ENCODE data around the gene HMOX1.
A peak's percentile ranks its signal among the peaks of the same experiment; 100 is the strongest.

Gene HMOX1

GRCh38 chr22:35380537-35381423 is at the start of gene HMOX1:
TSS of gene HMOX1 (plus strand) at chr22:35381096. CDS start at chr22:35381174, 78 bp downstream.
- peak; percentile 88 for DNase-seq (ENCODE audit: low spot score)

- no peak for DNase-seq (ENCODE audit: low spot score)
Measured at GRCh38 chr22:35332278-35332677, 48.6 kb upstream of the HMOX1 start.

GRCh38 chr22:35333220-35333619 is 47.7 kb upstream of the HMOX1 start:
- DNase-seq (ENCODE audit: low spot score), result no peak

GRCh38 chr22:35334004-35334403 is 46.9 kb upstream of the HMOX1 start:
- DNase-seq (ENCODE audit: low spot score), result no peak

- no peak for DNase-seq (ENCODE audit: low spot score)
Measured at GRCh38 chr22:35335468-35335867, 45.4 kb upstream of the HMOX1 start.

- no peak for DNase-seq (ENCODE audit: low spot score)
Measured at GRCh38 chr22:35335936-35336781, 44.7 kb upstream of the HMOX1 start.

GRCh38 chr22:35337932-35338331 is 43.0 kb upstream of the HMOX1 start:
- peak; percentile 50 for DNase-seq (ENCODE audit: low spot score)

- no peak for DNase-seq (ENCODE audit: low spot score)
Measured at GRCh38 chr22:35341090-35341874, 39.6 kb upstream of the HMOX1 start.

- no peak for DNase-seq (ENCODE audit: low spot score)
Measured at GRCh38 chr22:35342390-35342789, 38.5 kb upstream of the HMOX1 start.

- no peak for DNase-seq (ENCODE audit: low spot score)
Measured at GRCh38 chr22:35343664-35344550, 37.0 kb upstream of the HMOX1 start.

GRCh38 chr22:35344956-35345690 is 35.8 kb upstream of the HMOX1 start:
- DNase-seq (ENCODE audit: low spot score), result no peak

GRCh38 chr22:35345808-35346505 is 34.9 kb upstream of the HMOX1 start:
- no peak for DNase-seq (ENCODE audit: low spot score)

- no peak for DNase-seq (ENCODE audit: low spot score)
Measured at GRCh38 chr22:35346596-35347220, 34.2 kb upstream of the HMOX1 start.

GRCh38 chr22:35347462-35347861 is 33.4 kb upstream of the HMOX1 start:
- no peak for DNase-seq (ENCODE audit: low spot score)

GRCh38 chr22:35348026-35348590 is 32.8 kb upstream of the HMOX1 start:
- no peak for DNase-seq (ENCODE audit: low spot score)

GRCh38 chr22:35348703-35349102 is 32.2 kb upstream of the HMOX1 start:
- no peak for DNase-seq (ENCODE audit: low spot score)

- no peak for DNase-seq (ENCODE audit: low spot score)
Measured at GRCh38 chr22:35349368-35349703, 31.6 kb upstream of the HMOX1 start.

- DNase-seq (ENCODE audit: low spot score), result no peak
Measured at GRCh38 chr22:35349704-35350538, 31.0 kb upstream of the HMOX1 start.

Measured in iPS-NIHi11 (cell line).